SU-DHL-6 (cell line): ENCODE results near the gene RPL7A.
"Not testable (repeated sequence)": the region's sequence is repeated elsewhere in the genome, so short reads cannot be mapped to it uniquely, and the experiment has no call there.

Experiments
- CTCF ChIP-seq: fragments of 200-600 bp; sonication (generic); IDR thresholded peaks from one replicate; pipeline ENCODE4 v1.5.1; 2017; ENCODE audit warnings: antibody characterized with exemption, mild to moderate bottlenecking, low read length, moderate library complexity; ENCODE audit not compliant: insufficient read depth, poor library complexity, severe bottlenecking
- EZH2phosphoT487 ChIP-seq: fragments of 200-600 bp; sonication (generic), shearing (Covaris generic); conservative IDR thresholded peaks from 2 replicates; pipeline ENCODE4 v1.6.1; 2018; ENCODE audit warnings: mild to moderate bottlenecking, antibody characterized with exemption, low read length, moderate library complexity, mixed read lengths

GRCh38 chr9:133327021-133327420 lies 21.0 kb upstream of the RPL7A start:
- TF ChIP-seq CTCF, EZH2phosphoT487: not testable (repeated sequence)
